Endometrial microvascular endothelial cells (primary cell): ENCODE data around the gene PCDHB8. TPM values are rescaled to one million over a fixed set of nuclear protein-coding genes. Genes with fewer than 3 reads are reported as not detected.
"Not testable (repeated sequence)": the region's sequence is repeated elsewhere in the genome, so short reads cannot be mapped to it uniquely, and the experiment has no call there.

Source experiments
- in situ Hi-C: cut with HindIII; loops from 2 replicates; pipeline ENCODE4 v1.10.0; 2017; ENCODE audit warnings: low sequenced_read_pairs, low pct_unique_long_range_greater_than_20kb; ENCODE audit errors: inconsistent ontology term
- total RNA-seq: library from RNA; depleted of rRNA; stranded (reverse); fragments of >200 nt; gene quantifications from one replicate; pipeline ENCODE4 v1.2.3, GENCODE V29; 2015; ENCODE audit errors: inconsistent ontology term

PCDHB8 gene
- total RNA-seq, 1 donor from 2014 or later = not detected

DNA sequence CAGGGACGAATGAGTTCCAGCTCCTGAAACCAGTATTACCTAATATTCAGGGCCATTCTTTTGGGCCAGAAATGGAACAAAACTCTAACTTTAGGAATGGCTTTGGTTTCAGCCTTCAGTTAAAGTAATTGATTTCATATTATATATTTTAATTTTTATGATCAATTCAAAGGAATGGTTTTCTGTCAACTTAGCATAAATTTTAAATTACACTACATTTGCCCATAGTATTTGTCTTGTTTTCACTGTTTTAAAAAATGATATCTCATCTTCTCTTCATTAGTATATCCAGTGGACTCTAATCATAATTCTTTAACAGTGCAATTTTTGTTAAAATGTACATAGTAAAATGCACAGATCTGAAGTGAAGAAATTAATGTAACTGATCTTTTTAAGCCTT lies 2.7 kb downstream of the PCDHB8 start:
- in situ Hi-C loops = no loop called here

DNA sequence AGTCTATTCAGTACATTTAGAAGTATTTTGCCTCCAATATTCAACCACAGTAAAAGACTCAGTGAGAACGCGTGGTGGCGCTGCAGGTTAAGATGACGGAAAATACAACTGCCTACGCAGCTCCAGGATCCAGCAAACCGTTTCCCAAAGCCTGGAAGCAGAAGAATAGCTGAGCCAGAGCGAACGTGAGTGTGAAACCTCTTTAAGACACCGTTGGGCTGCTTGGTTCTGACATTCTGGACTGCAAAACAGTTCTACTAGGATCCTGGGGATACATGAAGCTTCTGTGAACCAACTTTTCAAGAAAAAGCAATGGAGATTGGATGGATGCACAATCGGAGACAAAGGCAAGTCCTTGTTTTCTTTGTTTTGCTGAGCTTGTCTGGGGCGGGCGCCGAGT lies 4.7 kb downstream of the PCDHB8 start, which contains the start of gene PCDHB16:
Gene PCDHB16 (plus strand): TSS at position 140 of the 400 bp plus-strand sequence. CDS start 173 bp downstream, at position 313.
- in situ Hi-C loops = no loop called here

DNA sequence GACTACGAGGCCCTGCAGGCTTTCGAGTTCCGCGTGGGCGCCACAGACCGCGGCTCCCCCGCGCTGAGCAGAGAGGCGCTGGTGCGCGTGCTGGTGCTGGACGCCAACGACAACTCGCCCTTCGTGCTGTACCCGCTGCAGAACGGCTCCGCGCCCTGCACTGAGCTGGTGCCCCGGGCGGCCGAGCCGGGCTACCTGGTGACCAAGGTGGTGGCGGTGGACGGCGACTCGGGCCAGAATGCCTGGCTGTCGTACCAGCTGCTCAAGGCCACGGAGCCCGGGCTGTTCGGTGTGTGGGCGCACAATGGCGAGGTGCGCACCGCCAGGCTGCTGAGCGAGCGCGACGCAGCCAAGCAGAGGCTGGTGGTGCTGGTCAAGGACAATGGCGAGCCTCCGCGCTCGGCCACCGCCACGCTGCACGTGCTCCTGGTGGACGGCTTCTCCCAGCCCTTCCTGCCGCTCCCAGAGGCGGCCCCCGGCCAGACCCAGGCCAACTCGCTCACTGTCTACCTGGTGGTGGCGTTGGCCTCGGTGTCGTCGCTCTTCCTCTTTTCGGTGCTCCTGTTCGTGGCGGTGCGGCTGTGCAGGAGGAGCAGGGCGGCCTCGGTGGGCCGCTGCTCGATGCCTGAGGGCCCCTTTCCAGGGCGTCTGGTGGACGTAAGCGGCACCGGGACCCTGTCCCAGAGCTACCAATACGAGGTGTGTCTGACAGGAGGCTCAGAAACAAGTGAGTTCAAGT lies 6.7 kb downstream of the PCDHB8 start:
- in situ Hi-C loops = not testable (repeated sequence)

DNA sequence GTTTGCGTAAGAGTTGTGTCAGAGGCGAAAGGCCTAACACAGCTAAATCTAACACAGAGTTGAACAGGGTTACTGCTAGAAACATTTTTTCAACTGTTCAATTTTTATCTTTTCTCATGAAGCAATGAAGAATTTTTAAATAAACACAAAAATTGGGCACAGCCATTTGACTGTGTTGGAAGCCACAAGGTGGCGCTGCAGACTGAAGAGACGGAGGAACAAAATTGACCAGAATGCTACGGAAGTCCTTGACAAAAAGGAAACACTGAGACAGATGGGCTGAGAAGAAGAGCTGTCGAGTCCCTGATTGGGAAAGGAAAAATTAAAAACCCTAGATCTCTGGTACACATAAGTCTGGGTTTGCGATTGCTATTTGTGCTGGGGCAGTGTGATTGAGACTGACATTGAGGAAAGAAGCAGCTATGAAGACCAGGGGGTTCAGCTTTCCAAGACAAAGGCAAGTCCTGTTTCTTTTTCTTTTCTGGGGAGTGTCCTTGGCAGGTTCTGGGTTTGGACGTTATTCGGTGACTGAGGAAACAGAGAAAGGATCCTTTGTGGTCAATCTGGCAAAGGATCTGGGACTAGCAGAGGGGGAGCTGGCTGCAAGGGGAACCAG lies 9.4 kb downstream of the PCDHB8 start, which contains the start of gene PCDHB9:
Gene PCDHB9 (plus strand): TSS at position 265 of the 616 bp plus-strand sequence. CDS start 158 bp downstream, at position 423.
- in situ Hi-C loops = no loop called here

DNA sequence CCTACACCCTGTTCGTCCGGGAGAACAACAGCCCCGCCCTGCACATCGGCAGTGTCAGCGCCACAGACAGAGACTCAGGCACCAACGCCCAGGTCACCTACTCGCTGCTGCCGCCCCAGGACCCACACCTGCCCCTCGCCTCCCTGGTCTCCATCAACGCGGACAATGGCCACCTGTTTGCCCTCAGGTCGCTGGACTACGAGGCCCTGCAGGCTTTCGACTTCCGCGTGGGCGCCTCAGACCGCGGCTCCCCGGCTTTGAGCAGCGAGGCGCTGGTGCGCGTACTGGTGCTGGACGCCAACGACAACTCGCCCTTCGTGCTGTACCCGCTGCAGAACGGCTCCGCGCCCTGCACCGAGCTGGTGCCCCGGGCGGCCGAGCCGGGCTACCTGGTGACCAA lies 11.1 kb downstream of the PCDHB8 start:
- in situ Hi-C loops = not testable (repeated sequence)

DNA sequence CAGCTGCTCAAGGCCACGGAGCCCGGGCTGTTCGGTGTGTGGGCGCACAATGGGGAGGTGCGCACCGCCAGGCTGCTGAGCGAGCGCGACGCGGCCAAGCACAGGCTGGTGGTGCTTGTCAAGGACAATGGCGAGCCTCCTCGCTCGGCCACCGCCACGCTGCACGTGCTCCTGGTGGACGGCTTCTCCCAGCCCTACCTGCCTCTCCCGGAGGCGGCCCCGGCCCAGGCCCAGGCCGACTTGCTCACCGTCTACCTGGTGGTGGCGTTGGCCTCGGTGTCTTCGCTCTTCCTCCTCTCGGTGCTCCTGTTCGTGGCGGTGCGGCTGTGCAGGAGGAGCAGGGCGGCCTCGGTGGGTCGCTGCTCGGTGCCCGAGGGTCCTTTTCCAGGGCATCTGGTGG lies 11.5 kb downstream of the PCDHB8 start:
- in situ Hi-C loops = not testable (repeated sequence)

DNA sequence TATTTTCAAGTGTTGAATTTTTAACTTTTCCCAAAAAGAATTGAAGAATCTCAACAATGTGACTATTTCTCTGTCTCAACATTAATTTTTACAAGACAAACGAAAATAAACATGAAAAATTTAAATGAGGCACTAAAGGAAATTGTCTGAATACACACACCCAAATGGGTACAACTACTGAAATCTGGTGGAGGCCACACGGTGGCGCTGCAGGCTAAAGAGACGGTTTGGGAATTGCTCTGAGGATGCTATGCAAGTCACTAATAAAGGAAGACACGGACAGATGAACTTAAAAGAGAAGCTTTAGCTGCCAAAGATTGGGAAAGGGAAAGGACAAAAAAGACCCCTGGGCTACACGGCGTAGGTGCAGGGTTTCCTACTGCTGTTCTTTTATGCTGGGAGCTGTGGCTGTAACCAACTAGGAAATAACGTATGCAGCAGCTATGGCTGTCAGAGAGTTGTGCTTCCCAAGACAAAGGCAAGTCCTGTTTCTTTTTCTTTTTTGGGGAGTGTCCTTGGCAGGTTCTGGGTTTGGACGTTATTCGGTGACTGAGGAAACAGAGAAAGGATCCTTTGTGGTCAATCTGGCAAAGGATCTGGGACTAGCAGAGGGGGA lies 14.6 kb downstream of the PCDHB8 start, which contains the start of gene PCDHB10:
Gene PCDHB10 (plus strand): TSS at position 244 of the 616 bp plus-strand sequence. CDS start 200 bp downstream, at position 444.
- in situ Hi-C loops = no loop called here

DNA sequence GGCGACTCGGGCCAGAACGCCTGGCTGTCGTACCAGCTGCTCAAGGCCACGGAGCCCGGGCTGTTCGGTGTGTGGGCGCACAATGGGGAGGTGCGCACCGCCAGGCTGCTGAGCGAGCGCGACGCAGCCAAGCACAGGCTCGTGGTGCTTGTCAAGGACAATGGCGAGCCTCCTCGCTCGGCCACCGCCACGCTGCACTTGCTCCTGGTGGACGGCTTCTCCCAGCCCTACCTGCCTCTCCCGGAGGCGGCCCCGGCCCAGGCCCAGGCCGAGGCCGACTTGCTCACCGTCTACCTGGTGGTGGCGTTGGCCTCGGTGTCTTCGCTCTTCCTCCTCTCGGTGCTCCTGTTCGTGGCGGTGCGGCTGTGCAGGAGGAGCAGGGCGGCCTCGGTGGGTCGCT lies 16.7 kb downstream of the PCDHB8 start:
- in situ Hi-C loops = not testable (repeated sequence)

DNA sequence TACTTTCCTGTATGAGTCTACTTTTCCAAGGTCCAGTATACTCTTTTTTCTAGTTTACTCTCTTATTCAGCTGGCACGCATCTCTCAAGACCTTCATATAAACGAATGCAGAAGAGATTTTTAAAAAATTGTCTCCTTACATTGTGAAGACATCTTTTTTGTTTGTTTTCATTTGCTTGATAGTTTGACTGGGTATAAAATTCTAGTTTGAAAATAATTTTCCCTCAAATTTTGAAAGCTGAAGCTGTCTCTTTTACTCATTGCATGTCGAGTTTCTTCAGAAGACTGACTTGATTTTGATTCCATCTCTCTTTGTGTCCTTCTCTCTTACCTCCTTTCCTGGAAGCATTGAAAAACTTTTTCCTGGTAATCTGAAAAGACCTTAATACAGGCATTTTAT lies 18.8 kb downstream of the PCDHB8 start:
- in situ Hi-C loops = no loop called here

DNA sequence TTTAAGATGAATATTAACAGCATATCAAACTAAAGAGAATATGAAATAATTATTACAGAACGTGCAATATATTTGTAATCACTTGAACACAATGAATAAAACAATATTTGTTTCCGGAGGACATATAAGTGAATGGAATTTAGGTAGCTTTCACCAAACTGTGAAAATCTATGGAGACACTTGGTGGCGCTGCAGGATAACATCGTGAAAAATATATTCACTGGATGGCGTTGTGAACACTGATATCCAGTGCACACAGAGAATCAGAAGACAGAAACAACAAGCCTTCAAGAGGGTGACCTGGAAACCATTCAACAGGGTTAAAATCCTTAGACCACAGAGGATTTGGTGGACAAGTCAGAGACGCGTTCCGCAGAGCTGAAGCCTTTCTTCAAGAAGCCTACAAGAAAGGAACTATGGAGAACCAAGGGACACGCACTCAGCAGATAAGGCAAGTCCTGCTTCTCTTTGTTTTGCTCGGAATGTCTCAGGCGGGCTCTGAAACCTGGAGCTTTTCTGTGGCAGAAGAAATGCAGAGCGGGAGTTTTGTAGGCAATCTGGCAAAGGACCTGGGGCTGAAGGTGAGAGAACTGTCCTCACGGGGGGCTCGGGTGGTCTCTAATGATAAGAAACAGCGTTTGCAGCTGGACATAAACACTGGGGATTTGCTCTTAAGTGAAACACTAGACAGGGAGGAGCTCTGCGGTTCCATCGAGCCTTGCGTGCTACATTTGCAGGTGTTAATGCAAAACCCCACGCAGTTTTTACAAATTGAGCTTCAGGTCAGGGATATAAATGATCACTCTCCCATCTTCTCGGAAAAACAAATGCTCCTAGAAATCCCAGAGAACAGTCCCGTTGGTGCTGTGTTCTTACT lies 22.0 kb downstream of the PCDHB8 start, which contains the start of gene PCDHB11:
Gene PCDHB11 (plus strand): TSS at position 269 of the 877 bp plus-strand sequence. CDS start 148 bp downstream, at position 417.
- in situ Hi-C loops = no loop called here

DNA sequence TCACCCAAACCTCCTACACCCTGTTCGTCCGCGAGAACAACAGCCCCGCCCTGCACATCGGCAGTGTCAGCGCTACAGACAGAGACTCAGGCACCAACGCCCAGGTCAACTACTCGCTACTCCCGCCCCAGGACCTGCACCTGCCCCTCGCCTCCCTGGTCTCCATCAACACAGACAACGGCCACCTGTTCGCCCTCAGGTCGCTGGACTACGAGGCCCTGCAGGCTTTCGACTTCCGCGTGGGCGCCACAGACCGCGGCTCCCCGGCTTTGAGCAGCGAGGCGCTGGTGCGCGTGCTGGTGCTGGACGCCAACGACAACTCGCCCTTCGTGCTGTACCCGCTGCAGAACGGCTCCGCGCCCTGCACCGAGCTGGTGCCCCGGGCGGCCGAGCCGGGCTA lies 23.5 kb downstream of the PCDHB8 start:
- in situ Hi-C loops = not testable (repeated sequence)

DNA sequence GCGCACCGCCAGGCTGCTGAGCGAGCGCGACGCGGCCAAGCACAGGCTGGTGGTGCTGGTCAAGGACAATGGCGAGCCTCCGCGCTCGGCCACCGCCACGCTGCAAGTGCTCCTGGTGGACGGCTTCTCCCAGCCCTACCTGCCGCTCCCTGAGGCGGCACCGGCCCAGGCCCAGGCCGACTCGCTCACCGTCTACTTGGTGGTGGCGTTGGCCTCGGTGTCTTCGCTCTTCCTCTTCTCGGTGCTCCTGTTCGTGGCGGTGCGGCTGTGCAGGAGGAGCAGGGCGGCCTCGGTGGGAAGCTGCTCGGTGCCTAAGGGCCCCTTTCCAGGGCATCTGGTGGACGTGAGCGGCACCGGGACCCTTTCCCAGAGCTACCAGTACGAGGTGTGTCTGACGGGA lies 24.1 kb downstream of the PCDHB8 start:
- in situ Hi-C loops = not testable (repeated sequence)

DNA sequence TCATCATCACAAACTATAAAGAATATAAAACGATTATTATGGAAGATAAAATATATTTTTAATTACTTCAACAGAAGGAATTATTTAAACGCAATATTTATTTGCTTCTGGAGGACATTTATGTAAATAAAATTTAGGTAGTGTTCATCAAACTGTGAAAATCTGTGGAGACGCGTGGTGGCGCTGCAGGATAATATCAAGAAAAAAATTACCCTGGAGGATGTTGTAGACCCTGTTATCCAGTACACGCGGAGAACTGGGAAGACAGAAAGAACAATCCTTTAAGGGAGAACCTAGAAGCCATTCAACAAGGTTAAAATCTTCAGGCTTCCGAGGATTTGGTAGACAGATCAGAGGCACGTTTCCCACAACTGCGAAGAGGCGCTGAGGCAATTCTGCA lies 30.9 kb downstream of the PCDHB8 start, which contains the start of gene PCDHB12:
Gene PCDHB12 (plus strand): TSS at position 242 of the 400 bp plus-strand sequence. CDS start 189 bp downstream, outside the sequence.
- in situ Hi-C loops = no loop called here

DNA sequence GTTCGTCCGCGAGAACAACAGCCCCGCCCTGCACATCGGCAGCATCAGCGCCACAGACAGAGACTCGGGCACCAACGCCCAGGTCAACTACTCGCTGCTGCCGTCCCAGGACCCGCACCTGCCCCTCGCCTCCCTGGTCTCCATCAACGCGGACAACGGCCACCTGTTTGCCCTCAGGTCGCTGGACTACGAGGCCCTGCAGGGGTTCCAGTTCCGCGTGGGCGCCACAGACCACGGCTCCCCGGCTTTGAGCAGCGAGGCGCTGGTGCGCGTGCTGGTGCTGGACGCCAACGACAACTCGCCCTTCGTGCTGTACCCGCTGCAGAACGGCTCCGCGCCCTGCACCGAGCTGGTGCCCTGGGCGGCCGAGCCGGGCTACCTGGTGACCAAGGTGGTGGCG lies 32.7 kb downstream of the PCDHB8 start:
- in situ Hi-C loops = not testable (repeated sequence)

DNA sequence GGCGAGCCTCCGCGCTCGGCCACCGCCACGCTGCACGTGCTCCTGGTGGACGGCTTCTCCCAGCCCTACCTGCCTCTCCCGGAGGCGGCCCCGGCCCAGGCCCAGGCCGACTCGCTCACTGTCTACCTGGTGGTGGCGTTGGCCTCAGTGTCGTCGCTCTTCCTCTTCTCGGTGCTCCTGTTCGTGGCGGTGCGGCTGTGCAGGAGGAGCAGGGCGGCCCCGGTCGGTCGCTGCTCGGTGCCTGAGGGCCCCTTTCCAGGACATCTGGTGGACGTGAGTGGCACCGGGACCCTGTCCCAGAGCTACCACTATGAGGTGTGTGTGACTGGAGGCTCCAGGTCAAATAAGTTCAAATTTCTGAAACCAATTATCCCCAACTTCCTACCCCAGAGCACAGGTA lies 33.3 kb downstream of the PCDHB8 start:
- in situ Hi-C loops = not testable (repeated sequence)

DNA sequence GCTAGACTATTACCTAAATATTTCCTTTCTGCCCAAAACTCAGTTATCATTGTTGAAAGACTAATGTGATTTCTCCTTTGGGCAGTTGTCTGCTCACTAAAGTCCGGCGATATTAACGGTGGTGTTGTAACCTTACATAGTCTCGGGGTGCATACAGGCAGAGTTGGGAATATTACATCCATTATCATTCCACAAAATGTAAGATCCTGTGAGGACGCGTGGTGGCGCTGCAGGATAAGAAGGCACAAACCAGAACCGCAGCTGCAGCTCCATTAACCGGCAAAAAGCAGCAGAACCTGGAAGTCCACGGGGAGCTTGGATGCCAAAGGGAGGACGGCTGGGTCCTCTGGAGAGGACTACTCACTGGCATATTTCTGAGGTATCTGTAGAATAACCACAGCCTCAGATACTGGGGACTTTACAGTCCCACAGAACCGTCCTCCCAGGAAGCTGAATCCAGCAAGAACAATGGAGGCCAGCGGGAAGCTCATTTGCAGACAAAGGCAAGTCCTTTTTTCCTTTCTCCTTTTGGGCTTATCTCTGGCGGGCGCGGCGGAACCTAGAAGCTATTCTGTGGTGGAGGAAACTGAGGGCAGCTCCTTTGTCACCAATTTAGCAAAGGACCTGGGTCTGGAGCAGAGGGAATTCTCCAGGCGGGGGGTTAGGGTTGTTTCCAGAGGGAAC lies 36.2 kb downstream of the PCDHB8 start, which contains the start of gene PCDHB13:
Gene PCDHB13 (plus strand): TSS at position 264 of the 684 bp plus-strand sequence. CDS start 205 bp downstream, at position 469.
- in situ Hi-C loops = not testable (repeated sequence)

DNA sequence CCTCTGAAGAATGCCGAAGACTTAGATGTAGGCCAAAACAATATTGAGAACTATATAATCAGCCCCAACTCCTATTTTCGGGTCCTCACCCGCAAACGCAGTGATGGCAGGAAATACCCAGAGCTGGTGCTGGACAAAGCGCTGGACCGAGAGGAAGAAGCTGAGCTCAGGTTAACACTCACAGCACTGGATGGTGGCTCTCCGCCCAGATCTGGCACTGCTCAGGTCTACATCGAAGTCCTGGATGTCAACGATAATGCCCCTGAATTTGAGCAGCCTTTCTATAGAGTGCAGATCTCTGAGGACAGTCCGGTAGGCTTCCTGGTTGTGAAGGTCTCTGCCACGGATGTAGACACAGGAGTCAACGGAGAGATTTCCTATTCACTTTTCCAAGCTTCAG lies 37.0 kb downstream of the PCDHB8 start:
- in situ Hi-C loops = not testable (repeated sequence)

DNA sequence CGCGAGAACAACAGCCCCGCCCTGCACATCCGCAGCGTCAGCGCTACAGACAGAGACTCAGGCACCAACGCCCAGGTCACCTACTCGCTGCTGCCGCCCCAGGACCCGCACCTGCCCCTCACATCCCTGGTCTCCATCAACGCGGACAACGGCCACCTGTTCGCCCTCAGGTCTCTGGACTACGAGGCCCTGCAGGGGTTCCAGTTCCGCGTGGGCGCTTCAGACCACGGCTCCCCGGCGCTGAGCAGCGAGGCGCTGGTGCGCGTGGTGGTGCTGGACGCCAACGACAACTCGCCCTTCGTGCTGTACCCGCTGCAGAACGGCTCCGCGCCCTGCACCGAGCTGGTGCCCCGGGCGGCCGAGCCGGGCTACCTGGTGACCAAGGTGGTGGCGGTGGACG lies 37.9 kb downstream of the PCDHB8 start:
- in situ Hi-C loops = not testable (repeated sequence)
